GM12875 (cell line): ENCODE data around the gene MBP.
A peak's percentile ranks its signal among the peaks of the same experiment; 100 is the strongest.

Experiments used
- H3K4me3 ChIP-seq: one replicate; pipeline ENCODE4 v1.5.1; 2011; ENCODE audit warnings: low read depth, low read length, control low read depth
- TF ChIP-seq, protein P1 (sequence below): IDR thresholded peaks from 2 replicates; pipeline ENCODE4 v1.5.1; 2011; ENCODE audit warnings: low read depth, mild to moderate bottlenecking, control low read depth, inconsistent platforms, low read length, moderate library complexity, borderline replicate concordance; ENCODE audit not compliant: insufficient read depth

MBP gene

DNA sequence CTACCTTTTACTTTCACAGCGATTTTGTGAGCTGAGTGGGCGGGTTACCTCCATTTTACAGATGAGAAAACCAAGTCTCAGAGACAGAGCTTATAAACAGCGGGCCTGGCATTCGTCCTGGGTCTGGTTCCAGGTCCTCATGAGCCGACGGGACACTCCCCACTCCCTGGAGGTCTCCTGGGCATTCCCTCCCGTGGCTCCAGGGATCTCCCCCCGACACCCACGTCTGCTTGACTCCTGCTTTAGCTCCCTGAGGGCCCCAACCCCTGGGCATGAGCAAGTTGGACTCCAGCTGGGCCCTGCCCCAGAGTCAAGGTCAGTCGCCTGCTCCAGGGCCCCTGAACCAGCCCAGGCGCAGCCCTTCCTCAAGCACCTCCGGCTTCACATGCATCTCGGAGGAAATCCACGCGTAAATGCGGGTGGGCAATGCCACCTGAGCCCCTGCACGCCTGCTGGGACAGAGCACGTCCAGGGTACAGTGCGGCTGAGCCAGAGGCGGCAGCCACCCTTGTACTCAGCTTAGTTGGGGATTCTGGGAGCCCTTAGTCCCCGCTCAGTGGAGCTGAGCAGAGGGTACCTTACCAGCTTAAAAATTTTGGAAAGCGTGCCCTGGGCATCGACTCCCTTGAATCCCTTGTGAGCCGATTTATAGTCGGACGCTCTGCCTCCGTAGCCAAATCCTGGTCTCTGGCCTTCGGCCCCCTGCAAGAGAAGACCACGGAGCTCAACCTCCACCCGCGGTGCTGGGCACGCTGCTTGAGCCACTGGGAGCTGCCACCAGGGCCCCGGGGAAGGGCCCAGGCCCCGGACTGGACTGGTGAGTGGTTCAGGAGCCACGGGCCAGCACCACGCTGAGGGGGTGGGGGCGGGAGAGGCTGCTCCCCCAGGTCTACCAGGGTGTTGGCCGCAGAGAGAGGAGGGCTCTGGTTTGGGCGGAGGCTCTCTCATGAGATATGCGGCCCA is 148.1 kb downstream of the MBP start:
- TF ChIP-seq, protein P1, sequence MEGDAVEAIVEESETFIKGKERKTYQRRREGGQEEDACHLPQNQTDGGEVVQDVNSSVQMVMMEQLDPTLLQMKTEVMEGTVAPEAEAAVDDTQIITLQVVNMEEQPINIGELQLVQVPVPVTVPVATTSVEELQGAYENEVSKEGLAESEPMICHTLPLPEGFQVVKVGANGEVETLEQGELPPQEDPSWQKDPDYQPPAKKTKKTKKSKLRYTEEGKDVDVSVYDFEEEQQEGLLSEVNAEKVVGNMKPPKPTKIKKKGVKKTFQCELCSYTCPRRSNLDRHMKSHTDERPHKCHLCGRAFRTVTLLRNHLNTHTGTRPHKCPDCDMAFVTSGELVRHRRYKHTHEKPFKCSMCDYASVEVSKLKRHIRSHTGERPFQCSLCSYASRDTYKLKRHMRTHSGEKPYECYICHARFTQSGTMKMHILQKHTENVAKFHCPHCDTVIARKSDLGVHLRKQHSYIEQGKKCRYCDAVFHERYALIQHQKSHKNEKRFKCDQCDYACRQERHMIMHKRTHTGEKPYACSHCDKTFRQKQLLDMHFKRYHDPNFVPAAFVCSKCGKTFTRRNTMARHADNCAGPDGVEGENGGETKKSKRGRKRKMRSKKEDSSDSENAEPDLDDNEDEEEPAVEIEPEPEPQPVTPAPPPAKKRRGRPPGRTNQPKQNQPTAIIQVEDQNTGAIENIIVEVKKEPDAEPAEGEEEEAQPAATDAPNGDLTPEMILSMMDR: no peak
- H3K4me3 ChIP-seq: no peak overlapping the region

DNA sequence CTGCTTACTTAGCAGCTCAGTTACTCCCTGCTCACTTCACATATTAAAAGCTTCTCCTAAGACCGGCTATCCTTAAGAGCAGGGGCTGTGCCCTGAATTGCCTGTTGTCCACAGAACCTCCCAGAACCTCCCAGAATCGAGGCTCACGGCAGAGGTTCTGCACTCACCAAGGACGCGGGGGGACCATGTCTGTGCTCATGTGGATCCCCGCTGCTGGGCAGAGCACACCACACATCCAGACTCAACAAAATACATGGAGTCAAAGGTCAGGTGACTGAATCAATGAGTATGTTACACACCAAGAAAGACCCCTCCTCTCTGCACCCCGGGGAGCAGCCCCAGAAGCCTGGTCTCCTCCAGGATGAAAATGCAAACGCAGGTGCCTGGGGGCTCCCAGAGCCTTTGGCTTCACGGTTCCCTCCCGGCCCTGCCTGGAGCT is 149.0 kb downstream of the MBP start:
- TF ChIP-seq, protein P1: no peak
- no peak overlapping the region for H3K4me3 ChIP-seq

DNA sequence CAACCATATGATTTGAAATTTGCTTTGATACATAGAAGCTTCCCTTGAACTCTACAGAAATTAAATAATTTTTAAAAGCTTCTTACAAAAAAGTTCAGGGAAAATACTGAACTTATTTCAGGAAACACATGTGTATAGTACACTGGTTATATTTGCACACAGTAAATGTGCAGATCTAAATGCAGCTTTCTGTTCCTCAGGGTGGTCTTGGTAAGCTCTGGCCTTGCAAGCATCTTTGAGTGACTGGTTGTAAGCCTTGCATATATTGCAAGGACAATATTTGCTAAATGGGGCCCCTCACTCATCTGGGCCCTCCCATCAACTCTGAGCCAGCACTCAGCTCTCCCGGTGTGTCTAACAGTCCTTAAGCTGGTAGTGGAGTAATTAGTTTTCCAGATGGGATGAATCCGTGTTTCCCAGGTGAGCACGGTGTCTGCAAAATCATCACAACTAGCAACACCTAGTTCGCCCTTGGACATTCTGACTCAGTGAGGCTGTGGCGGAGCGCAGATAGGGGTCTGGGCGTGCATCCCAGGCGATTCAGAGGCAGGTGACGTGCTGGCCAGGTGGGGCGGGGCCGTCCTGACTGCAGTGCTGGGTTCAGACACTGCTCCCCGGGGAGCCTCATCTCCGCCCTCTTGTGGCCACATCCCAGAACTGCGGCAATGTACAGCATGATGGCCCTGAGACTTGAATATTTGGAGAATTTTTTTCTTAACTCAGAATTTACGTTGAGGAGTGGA is 149.6 kb downstream of the MBP start:
- TF ChIP-seq, protein P1: peak; percentile 88

DNA sequence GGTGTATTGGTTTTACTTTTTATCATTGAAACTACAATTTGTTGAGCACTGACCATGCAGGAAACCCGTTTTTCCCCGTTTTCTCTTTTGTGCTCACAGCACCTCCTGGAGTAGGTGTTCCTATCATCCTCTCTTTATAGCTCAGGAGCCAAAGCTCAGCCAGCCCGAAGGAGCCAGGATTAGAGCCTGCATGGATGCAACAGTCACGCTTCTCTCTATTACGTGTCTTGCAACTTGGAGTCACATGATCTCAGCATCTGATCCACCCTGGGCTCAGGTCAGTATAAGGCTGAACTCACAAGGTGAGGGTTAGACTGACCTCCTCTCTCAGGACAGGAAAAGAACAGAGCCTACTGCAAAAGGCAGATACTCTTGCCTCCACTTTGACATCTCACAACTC is 150.5 kb downstream of the MBP start:
- TF ChIP-seq, protein P1: no peak
- H3K4me3 ChIP-seq: no peak overlapping the region

More for the DNA sequence above, 149.6 kb downstream of the MBP start:
- H3K4me3 ChIP-seq: no peak overlapping the region

DNA sequence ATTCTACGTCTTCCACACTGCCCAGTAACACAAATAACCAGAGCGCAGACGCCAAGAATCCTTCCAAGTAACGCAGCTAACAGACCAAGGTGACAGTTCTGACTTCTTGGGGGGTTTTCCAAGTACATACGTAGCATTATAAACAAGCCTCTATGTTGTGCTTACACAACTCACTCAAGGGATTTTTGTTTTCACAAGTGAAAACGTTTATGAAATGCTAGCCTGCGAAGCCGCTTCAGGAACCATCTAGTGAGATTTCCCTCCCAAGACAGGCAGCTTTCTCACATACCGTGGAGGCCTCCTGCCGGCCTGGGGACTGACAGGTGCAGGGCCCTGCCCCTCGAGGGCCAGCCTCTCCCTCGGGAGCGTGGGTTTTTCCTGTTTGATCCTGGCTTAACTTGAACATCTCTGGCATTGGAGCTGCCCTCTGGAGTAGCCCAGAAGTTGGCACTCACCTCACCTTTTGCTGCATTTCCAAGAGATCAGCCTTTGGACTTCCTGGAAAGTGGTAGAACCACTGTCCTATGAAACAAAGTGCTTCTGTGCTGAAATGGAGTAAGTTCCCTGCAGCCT is 151.1 kb downstream of the MBP start:
- H3K4me3 ChIP-seq: no peak overlapping the region
- TF ChIP-seq, protein P1: no peak; the same call in 1 of the 2 replicates

DNA sequence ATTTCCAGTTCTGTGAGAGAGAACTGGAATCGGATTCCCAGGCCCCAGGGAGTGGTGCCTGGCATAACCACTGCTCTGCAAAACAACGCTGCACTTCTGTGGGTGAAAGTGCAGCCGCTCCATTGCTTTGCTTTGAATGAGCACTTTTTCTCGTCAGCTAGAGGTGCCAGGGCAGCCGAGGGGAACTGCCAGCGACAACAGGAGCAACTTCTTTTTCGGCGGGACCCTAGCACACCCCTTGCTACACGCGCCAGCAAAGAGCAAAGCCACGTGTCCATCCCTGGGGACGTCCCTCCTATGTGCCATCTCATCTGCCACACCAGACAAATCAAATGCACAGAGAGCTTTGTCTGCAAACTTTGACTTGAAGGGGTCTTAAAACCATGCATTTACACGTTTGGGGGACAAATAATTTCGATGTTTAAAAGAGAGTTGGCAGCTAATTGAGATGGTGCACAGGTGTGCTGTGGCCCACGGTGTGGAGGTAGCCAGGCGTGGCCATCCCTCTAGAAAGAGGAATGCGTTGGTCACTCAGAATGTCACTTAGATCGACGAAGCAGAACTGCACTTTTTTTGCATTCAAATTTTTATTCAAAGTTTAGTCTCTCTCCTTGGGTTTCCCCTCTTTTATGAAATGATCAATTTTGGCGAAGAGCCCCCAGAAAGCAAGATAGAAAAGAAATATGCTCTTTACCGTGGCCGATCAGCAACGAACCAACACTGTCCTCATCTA is 151.8 kb downstream of the MBP start:
- H3K4me3 ChIP-seq: no peak overlapping the region
- TF ChIP-seq, protein P1: no peak
